ENCODE measurements around the gene BMP15. TPM values are rescaled to one million over a fixed set of nuclear protein-coding genes. Genes with fewer than 3 reads are reported as not detected.

The BMP15 gene
- total and polyA plus RNA-seq, 2 donors (not counting 1 experiment from before 2014, with no cell fraction given) = not detected

- Mint-ChIP-seq H3K4me3 (no peak overlapping the region), H3K27ac (no peak overlapping the region), H3K9me3 (ENCODE audit: insufficient read depth) (peaks cover 3% of the 10 kb centered on the region), H3K4me1 (no peaks in the 10 kb centered on the region), H3K27me3 (no peaks in the 10 kb centered on the region)
- Histone ChIP-seq H3K4me3 (ENCODE audit: control extremely low read depth in 1 of 5, extremely low read depth in 1 of 5, insufficient read depth in 1 of 5, low read depth in 2 of 5, low read length in 4 of 5) (no peak overlapping the region), H3K9ac (ENCODE audit: low read length) (no peak overlapping the region), H4K20me1 (ENCODE audit: control insufficient read depth, insufficient read depth, low read length, poor library complexity, severe bottlenecking) (no peaks in the 10 kb centered on the region), H3K4me1 (ENCODE audit: control insufficient read depth in 2 of 2, insufficient read depth in 2 of 2, low read length in 2 of 2) (no peaks in the 10 kb centered on the region), H3K79me2 (ENCODE audit: control insufficient read depth, insufficient read depth, low read length) (no peaks in the 10 kb centered on the region), H3K27ac (ENCODE audit: low read length in 2 of 2) (no peak overlapping the region), H2AFZ (ENCODE audit: insufficient read depth, low read depth, low read length, poor library complexity, severe bottlenecking) (no peak overlapping the region), H3K4me2 (replicated peaks; ENCODE audit: low read depth, low read length, poor library complexity, severe bottlenecking) (no peak overlapping the region), H3K9me3 (ENCODE audit: control extremely low read depth in 1 of 3, control insufficient read depth in 2 of 3, insufficient read depth in 1 of 3, low read length in 2 of 3) (no peaks in the 10 kb centered on the region), H3K27me3 (replicated peaks in 1 of 4; ENCODE audit: control extremely low read depth in 1 of 4, control insufficient read depth in 3 of 4, insufficient read depth in 4 of 4, low read length in 3 of 4) (no peaks in the 10 kb centered on the region), H3K36me3 (replicated peaks in 1 of 2; ENCODE audit: control extremely low read depth in 1 of 2, control insufficient read depth in 1 of 2, extremely low read depth in 1 of 2, insufficient read depth in 2 of 2, low read length in 1 of 2) (no peaks in the 10 kb centered on the region)
- ATAC-seq (ENCODE audit: low read depth) (no peak), DNase-seq (no peak)
- ChIA-PET POLR2A (no interaction called here), CTCF (no interaction called here)
- TF ChIP-seq, protein P1, sequence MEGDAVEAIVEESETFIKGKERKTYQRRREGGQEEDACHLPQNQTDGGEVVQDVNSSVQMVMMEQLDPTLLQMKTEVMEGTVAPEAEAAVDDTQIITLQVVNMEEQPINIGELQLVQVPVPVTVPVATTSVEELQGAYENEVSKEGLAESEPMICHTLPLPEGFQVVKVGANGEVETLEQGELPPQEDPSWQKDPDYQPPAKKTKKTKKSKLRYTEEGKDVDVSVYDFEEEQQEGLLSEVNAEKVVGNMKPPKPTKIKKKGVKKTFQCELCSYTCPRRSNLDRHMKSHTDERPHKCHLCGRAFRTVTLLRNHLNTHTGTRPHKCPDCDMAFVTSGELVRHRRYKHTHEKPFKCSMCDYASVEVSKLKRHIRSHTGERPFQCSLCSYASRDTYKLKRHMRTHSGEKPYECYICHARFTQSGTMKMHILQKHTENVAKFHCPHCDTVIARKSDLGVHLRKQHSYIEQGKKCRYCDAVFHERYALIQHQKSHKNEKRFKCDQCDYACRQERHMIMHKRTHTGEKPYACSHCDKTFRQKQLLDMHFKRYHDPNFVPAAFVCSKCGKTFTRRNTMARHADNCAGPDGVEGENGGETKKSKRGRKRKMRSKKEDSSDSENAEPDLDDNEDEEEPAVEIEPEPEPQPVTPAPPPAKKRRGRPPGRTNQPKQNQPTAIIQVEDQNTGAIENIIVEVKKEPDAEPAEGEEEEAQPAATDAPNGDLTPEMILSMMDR (IDR thresholded peaks at IDR 0.05) = no peak
- intact Hi-C loops (cut with micrococcal nuclease) = no loop called here
Observed at GRCh38 chrX:50920132-50920531, 9.6 kb downstream of the BMP15 start.

GRCh38 chrX:50927127-50927526 lies 16.6 kb downstream of the BMP15 start:
- POLR2A ChIA-PET = no interaction called here
- H3K27ac Mint-ChIP-seq = no peak overlapping the region
- Histone ChIP-seq H3K4me2 (replicated peaks; ENCODE audit: low read depth, low read length, poor library complexity, severe bottlenecking) (no peak overlapping the region), H3K27me3 (replicated peaks in 1 of 4; ENCODE audit: control extremely low read depth in 1 of 4, control insufficient read depth in 3 of 4, insufficient read depth in 4 of 4, low read length in 3 of 4) (no peaks in the 10 kb centered on the region), H3K36me3 (replicated peaks in 1 of 2; ENCODE audit: control extremely low read depth in 1 of 2, control insufficient read depth in 1 of 2, extremely low read depth in 1 of 2, insufficient read depth in 2 of 2, low read length in 1 of 2) (no peaks in the 10 kb centered on the region), H3K79me2 (ENCODE audit: control insufficient read depth, insufficient read depth, low read length) (no peaks in the 10 kb centered on the region), H3K9me3 (ENCODE audit: control extremely low read depth in 1 of 3, control insufficient read depth in 2 of 3, insufficient read depth in 1 of 3, low read length in 2 of 3) (no peaks in the 10 kb centered on the region), H3K4me3 (ENCODE audit: control extremely low read depth in 1 of 5, extremely low read depth in 1 of 5, insufficient read depth in 1 of 5, low read depth in 2 of 5, low read length in 4 of 5) (no peak overlapping the region), H3K9ac (ENCODE audit: low read length) (no peak overlapping the region), H3K27ac (ENCODE audit: low read length in 2 of 2) (no peak overlapping the region), H2AFZ (ENCODE audit: insufficient read depth, low read depth, low read length, poor library complexity, severe bottlenecking) (no peak overlapping the region), H3K4me1 (ENCODE audit: control insufficient read depth in 2 of 2, insufficient read depth in 2 of 2, low read length in 2 of 2) (no peaks in the 10 kb centered on the region), H4K20me1 (ENCODE audit: control insufficient read depth, insufficient read depth, low read length, poor library complexity, severe bottlenecking) (no peaks in the 10 kb centered on the region)
- no peaks in the 10 kb centered on the region for H3K4me1 Mint-ChIP-seq
- peaks cover 3% of the 10 kb centered on the region for H3K9me3 Mint-ChIP-seq (ENCODE audit: insufficient read depth)
- TF ChIP-seq, protein P1 (IDR thresholded peaks at IDR 0.05) = no peak
- no peak for TF ChIP-seq EZH2 (IDR thresholded peaks at IDR 0.05; ENCODE audit: borderline replicate concordance, insufficient read depth, low read depth, low read length, poor library complexity, severe bottlenecking)
- ATAC-seq (ENCODE audit: low read depth) = no peak
- intact Hi-C loops (cut with micrococcal nuclease) = no loop called here
- DNase-seq = no peak
- no peak overlapping the region for H3K4me3 Mint-ChIP-seq
- CTCF ChIA-PET = no interaction called here
- no peaks in the 10 kb centered on the region for H3K27me3 Mint-ChIP-seq
